ENCODE data around the gene CAMTA1. TPM values are rescaled to one million over a fixed set of nuclear protein-coding genes. Genes with fewer than 3 reads are reported as not detected.

CAMTA1 gene
- polyA plus RNA-seq, 12 donors, result 24.2 to 51.1 (median 44.7) TPM; not detected in 1

DNA sequence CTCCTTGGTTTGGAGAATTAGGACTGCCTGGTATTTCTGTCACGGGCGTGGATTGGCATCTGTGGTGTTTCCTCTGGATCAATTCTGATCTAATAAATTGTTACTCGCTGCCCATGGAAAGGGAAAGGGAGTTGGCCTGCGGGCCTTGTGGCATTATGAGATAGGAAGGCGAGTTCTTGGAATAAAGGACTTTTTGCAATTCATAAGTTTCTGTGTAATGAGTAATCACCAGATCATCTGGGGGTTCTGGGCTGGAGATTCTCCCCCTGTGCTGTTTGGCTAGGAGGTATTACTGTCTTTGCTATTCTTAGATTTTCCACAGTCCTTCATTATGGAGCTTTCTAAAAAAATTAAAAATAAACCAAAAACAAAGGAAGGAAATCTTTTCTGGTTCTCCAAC is 315.9 kb downstream of the CAMTA1 start:
- DNase-seq, result no peak

DNA sequence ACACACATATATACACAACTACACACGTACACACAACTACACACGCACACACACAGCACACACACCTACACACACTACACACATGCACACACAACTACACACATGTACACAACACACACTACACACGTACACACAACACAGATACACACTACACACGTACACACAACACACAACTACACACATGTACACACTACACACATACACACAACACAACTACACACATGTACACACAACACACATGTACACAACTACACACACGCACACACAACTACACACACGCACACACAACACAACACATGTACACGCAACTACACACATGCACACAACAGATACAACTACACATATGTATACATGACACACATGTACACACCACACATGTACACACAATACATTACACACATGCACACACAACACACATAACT is 318.1 kb downstream of the CAMTA1 start:
- DNase-seq, result no peak

DNA sequence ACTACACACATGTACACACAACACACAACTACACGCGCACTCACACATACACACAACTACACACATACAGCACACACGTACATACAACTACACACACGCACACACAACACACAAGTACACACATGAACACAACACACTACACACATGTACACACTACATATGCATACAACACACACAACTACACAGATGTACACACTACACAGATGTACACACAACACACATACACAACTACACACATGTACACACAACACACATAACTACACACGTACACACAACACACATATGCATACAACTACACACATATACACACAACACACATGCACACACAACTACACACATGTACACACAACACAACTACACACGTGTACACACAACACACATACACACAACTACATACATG is 318.6 kb downstream of the CAMTA1 start:
- DNase-seq, result no peak

DNA sequence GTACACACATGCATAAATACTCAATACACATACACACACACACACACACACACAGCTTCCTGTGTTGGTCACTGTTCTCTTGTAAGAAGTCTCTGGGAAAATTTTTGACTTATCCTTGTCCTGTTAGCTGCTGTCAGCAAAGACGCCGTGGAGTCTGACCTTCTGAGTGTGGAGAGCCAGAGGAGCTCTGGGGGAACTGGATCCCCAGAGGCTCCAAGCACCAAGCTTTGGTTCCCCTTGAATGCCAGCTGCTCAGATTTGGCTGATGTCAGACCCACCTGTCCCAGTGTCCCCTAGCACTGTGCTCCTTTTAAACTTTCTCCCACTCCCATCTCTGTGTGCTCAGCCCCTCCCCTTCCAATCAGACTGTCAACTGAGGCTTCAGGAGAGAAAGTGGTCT is 319.1 kb downstream of the CAMTA1 start:
- DNase-seq, result no peak

DNA sequence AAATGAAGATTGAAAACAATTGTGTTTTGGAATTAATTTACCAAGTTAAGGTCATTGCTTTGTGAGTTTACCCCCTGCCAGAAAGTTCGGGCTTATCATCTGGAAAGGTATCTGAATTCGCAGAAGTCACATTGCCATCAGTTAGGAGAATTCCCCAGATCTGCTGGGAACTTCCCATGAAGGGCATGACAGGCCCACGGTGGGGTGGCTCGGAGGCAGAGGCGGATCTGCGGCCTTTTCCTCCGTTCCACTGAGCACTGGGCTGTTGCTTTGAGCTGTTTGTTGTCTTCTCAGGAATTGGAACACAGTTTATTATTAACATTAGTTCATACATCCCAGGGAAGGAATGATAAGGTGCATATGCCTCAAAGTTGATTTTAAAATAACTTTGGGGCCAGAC is 320.0 kb downstream of the CAMTA1 start:
- no peak for DNase-seq

DNA sequence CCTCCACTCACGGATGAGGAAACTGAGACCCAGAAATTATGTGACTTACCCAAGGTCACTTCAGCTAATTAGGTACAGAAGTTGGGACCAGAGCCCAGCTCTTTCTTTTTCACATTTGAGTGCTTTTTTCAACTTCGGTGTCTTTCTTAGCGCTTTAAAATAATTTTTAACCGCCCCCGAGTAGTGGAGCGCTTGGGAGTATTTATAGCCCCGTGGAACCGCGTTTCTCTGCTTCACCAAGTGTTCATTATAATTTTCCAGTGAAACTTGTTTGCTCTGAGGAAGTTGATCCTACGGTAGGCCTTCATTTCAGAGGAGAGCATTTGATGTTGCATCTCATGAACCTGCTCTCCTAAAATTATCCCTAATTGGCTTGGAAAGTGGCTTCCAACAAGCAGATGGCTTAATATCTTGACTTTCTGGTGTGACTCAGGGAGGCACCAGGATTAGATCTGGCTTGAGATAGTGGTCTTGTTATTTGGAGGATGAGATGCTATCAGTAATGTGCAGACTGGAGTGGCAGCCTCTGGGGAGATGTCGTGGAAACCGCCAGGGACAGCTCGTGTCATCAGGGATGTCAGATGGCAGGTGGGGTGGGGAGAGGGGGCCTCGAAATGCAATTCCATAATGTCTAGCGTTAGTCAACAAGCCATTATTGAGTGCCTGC is 321.3 kb downstream of the CAMTA1 start:
- DNase-seq, result no peak

DNA sequence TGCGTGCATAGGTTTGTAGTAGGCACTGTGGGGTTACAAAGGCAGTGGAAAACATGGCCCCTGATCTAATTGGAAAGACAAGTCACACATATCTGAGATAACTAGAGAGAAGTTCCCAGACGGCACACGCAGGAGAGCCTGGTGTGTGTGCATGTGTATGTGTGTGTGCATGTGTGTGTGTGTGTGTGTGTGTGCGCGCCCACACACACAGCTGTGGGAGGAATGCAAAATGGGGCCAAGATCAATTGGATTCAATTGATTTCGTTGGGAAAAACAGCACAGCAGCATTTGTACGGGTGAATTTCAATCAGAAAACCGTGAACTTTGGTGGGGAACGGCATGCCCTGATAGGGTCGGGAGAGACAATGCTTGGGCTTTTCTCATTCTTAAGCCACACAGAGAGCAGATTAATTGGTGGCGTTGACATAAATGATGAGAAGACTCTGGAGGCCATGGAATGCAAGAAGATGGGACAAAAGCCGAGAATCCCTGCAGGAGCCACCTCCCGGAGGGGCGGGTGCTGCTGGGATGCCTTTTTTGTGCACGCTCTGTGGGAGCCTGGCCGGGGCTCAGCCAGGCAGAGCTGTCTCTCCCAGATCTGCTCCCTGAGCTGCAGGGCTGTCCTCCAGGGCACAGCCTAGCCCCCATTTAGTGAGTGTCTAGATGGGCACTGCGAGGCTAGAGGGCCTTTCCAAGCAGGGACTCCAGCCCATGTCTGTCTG is 322.0 kb downstream of the CAMTA1 start:
- no peak for DNase-seq

DNA sequence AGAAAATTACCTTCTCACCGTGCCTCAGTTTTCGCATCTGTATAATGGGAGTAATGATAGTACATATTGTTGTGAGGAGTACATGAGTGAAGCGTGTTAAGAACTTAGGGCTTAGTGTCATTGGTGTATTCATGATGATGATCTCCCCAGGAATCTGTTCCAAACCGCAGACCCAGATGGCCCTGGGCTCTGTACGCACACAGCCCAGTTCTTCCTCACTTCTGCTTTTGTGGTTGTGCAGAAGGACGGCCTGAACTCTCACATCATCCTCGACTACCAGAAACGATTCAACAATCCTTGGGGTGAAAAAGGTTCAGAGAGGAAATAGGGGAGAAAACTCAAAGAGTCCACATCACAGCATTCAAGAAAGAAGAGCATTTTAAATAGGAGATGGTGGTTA is 323.0 kb downstream of the CAMTA1 start:
- no peak for DNase-seq

DNA sequence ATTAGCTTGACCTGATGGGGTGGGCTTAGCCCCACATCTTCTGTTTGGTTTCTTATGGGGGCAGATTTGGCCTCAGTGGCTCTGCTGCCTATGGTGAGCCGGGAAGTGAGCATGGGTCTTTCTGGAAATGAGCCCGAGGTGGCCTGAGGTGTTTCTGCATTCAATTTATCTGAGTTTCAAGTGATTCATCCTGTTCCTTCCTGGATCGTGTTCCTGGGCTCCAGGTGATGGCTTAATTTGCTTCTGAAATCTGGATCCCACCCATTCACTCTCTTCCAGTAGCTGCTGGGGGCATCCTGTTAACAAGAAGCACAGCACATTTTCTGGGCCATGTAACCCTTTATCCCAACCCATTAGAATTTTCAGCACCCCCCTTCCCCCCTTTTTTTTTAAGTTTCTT is 324.6 kb downstream of the CAMTA1 start:
- DNase-seq, result no peak

DNA sequence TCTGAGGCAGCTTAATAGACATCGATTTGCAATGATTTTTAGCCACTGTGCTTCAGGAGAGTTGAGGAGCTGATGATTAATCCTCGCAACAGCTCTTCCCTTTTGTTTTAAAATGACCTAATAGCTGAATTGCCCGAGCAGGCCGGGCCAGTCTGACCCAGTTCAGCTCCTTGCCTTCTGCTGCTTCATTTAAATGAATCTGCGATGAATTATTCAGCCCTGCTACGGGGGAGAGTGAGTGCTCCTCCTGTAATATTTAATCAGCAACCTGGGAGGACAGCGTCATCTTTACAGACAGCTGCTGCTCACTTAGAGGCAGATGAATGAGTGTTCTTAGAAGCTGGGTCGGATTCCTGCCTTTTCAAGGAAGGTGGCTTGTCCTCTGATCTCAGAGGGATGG is 325.1 kb downstream of the CAMTA1 start:
- DNase-seq, result no peak

DNA sequence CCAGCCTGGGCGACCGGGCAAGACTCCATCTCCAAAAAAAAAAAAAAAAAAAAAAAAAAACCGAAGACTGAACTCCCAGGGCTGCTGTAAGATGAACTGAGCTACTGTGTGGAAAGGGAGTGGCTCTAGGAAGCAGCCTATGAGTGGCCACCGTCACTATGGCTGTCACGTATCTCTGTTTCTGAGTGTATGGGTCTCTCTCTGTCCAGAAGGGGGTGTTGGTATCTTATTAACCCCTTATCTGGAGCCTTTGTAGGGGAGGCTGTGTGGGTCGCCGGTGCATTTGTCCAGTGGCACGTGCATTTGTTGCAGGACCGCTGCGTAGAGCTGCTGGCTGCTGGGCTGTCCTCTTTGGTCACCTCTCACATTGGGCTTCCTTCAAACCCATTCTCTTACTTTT is 326.6 kb downstream of the CAMTA1 start:
- DNase-seq, result no peak

DNA sequence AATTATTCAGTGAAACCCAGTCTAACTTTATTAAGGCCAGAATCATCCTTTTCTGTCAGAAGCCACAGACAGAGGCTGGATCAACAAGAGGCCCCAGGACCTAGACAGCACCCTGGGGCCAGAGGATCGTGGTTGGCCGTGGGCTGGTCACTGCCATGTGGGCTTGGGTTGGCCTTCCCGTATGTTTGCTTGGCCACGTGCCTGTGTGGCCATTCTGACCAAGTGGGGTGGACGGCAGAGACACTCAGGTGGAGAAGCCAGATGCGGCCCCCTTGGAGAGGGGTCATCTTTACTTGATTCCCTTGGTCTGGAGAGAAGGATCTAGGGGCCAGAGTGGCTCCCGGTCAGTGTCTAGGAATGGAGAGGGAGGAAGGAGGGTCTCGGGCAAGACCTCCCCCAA is 327.9 kb downstream of the CAMTA1 start:
- DNase-seq, result no peak

DNA sequence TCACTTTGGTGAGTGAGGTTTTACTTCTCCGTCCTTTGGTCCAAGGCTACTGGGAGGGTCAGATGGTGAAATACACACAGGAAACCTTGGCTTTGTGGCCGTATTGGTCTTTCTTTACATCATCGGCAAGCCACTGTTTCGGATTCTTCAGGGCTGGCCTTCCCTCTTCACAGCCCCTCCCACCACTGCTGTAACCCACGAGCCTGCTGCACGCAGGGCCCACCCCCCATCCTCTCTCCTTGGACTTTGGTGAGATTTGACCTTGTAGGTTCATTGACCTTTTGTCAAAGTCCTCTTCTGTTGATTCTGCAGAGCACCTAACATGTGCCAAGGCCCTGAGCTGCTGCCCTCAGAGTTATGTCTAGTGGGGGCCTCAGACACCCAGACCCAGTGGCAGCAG is 328.6 kb downstream of the CAMTA1 start:
- DNase-seq, result no peak

DNA sequence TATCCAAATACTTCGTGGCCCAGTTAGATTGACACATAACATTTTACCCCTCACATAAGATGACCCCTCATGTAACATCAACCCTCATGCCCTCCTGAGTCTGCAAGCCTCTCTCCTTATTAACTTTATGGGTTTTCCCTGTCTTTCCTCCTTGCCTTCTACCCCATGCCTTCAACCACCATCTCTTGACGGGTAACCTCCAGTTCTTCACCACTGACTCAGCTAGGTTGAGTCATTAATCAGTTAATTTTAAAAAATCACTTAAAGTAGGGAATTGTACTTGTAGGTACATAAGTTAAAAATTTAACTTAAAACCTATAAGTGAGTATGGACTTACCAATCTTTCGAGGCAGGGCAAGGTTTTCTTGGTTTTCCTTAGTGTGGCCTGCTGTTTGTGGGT is 330.7 kb downstream of the CAMTA1 start:
- DNase-seq, result no peak

DNA sequence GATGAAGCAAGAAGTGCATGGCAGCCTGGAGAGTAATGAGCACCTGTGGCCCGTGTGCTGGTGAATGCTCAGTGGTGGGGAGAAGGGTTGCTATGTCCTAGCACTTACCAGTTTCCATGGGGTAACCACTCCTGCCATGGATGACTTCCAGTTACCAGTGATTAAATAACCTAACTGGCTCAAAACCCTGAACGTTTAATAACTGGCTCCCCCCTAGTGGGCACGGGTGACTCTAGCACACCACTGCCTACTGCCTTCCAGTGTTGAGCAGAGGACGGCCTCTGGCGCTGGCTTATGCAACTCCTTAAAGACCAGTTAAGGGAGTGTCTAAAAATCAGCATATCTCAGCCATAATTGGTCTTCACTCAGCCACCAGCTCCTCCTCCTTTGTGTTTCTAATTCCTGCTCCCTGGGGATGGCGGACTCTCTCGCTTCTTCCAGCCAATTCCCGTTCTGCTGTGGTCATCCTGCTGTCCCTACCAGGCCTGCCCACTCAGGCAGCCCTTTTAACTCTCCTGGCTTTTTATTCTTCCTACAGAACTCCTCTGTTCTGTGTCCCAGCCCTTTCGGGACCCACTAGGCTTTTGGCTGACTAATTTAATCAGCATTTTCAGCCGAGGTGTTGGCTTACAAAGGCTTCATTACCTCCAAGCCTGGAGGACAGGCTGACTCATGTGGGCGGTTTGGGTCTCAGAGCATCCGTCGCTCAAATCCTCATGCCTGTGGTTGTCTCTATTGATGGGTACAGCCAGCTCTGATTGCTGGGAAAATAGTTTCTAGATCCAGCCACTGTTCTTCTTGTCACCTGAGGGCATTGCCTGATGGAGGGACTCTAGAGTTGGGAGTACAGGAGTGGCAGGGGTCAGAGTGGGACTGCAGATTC is 332.4 kb downstream of the CAMTA1 start:
- DNase-seq, result no peak

DNA sequence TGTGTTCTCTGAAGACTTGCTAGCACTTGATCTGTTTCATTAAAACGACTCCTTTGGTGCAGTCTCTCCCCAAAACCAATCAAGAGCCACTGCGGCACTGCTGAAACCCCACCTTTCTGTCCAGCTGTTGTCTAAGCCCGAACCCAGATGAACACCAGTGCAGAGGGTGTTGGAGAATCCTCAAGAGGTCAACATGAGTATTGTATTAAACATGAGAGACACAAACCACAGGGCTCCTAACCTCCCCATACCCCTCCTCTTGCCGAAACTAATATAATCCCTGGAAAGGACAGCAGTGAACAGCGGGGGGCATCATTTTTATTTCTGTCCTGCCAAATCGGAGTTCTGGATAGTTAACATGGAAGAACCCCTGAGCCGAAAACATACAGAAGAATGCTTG is 333.9 kb downstream of the CAMTA1 start:
- DNase-seq, result no peak

DNA sequence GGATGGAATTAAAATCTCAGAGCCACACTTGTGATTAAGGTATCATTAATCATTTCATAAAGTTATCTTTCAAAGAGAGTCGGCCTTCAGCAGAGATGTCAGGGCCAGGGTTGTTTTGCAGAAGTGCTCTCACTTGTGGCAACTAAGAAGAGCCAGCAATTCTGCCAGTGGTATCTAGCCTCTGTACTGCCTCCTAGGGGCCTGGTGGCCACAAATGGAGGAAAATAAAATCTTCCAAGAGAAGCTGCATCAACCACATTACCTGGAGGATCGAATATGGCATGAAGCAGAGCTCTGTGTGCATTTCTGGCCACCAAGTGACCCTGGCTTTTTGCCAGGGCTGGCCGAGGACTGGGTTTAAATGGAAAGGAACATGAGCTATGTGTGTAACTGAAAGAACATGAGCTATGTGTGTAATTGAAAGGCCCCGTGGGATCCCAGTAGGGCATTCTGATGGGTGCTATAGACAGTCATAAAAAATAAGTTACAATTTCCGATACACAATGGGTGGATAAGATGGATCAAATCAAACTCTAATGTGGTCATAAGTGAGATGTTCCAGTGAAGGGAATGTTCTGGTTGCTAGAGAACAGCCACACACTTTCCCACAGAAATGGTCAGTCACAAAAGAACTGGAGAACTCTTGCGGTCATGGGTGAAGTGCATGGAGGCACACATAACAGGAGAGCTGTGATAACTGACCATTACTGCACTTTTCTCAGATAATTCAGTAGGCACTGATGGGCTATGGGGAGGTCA is 335.8 kb downstream of the CAMTA1 start:
- DNase-seq, result no peak

DNA sequence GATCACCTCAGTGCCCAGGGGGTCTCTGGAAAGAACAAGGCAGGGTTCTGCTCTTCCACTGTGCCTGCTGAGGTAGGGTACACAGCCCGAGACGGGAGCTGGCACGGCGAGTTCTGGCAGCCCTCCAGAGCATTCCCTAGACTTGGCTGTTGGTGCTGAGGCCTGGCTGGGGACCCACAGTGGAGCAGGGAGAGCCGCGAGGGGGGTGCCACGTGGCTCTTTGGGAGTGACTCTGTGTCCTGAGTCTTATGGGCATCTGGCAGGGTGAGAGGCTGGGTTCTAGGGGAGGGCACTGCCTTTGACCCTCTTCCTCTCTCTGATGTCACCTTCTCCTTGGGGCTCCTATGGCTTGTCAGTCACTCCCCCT is 336.4 kb downstream of the CAMTA1 start:
- no peak for DNase-seq

DNA sequence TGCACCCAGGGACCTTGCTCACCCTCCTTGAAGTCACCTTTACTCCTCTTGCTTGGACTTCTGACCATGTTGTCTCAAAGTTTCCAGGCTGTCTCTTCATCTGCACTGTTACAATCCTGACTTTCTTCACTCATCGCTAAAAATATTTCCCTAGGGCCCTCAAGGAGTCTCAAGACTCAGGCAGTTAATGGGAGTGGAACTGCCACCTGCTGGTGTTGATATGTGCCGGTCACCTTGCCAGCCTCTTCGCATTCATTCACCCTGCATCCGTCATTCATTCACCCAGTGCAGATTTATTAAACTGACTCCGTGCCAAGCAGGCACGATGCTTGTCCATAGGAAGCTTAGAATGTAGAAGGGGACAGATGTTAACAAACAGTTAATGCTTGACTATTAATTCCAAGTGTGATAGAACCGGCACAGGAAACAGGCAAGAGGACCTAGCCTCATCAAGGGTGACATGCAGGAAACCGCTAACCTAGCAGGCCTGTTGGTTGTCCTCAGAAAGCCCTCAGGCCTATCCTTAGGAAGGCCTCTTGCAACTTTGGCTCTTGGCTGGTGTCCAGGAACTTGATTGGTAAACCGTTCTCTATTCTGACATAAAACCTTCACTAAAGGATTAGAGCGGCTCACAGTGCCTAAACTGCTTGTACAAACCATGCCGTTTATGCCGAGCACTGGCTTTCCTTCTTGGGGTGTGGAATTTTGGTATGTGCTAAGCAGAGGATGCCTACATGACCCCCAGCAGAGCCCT is 342.2 kb downstream of the CAMTA1 start:
- DNase-seq, result no peak

DNA sequence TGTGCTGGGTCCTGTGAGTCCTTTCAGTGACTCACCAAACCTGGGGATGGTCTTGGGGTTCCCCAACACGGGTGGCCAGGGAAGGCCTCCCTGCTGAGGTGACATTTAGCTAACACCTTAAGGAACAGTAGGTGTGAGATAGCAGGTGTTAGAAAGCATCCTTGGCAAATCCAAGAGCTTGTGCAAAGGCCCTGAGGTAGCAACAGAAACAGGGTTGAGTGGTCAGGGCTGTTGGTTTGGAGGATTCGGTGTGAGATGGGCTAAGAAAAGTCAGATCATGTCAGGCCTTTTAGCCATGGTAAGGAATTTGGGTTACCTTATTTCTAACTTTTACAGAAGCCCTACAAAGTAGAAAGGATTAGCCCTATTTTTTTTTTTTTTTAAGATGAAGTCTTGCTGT is 343.0 kb downstream of the CAMTA1 start:
- DNase-seq, result no peak

DNA sequence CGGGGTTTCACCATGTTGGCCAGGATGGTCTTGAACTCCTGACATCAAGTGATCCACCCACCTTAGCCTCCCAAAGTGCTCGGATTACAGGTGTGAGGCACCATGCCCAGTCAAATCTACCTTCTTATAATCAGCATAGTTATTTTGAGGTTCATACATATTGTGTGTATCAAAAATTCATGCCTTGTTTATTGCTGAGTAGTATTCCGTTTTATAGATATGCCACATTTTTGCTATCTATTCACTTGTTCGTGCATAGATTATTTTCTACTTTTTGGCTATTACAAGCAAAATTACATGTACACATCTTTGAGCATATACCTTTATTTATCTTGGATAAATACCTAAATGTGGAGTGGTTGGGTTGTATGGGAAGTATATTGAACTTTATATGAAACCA is 344.9 kb downstream of the CAMTA1 start:
- no peak for DNase-seq

Data from muscle of arm (tissue), 12 donors.